Activated CD8-positive, alpha-beta T cell treated with anti-CD3 and anti-CD28 coated beads for 36 hours (primary cell): ENCODE measurements around the gene PICALM. TPM values are rescaled to one million over a fixed set of nuclear protein-coding genes. Genes with fewer than 3 reads are reported as not detected.

Experiments
- ATAC-seq: fragments of 200-7000 bp; cut with Tn5 transposase; one replicate; pipeline ENCODE4 v1.10.0; 2021; ENCODE audit warnings: mild to moderate bottlenecking, moderate library complexity
- CTCF ChIA-PET: fragments of 350-600 bp; sonication (Branson Sonifier 250); formaldehyde crosslinking; loops from one replicate; lab custom pipeline; 2021; ENCODE audit warnings: antibody characterized with exemption; lab: Charles Lee
- POLR2A ChIA-PET: fragments of 350-600 bp; sonication (Branson Sonifier 250); formaldehyde crosslinking; loops from one replicate; lab custom pipeline; 2021; ENCODE audit warnings: antibody characterized with exemption; lab: Charles Lee
- DNase-seq: peaks from one replicate; pipeline ENCODE4 v3.0.0-alpha.2; 2020
- H3K27ac Mint-ChIP-seq: one replicate; pipeline ENCODE4 v1.8.0; 2021; ENCODE audit warnings: mild to moderate bottlenecking, mixed read lengths
- H3K27me3 Mint-ChIP-seq: one replicate; pipeline ENCODE4 v1.8.0; 2021; ENCODE audit warnings: mixed read lengths
- H3K36me3 Mint-ChIP-seq: one replicate; pipeline ENCODE4 v1.8.0; 2021; ENCODE audit warnings: low read depth, mixed read lengths
- H3K4me1 Mint-ChIP-seq: one replicate; pipeline ENCODE4 v1.8.0; 2021; ENCODE audit warnings: low read depth, mixed read lengths
- H3K4me3 Mint-ChIP-seq: one replicate; pipeline ENCODE4 v1.8.0; 2021; ENCODE audit warnings: mild to moderate bottlenecking, moderate library complexity, mixed read lengths
- H3K9me3 Mint-ChIP-seq: one replicate; pipeline ENCODE4 v1.8.0; 2021; ENCODE audit warnings: mixed read lengths
- CTCF ChIP-seq: fragments of 200-600 bp; IDR thresholded peaks from one replicate; pipeline ENCODE4 v1.8.0; 2022; ENCODE audit warnings: antibody characterized with exemption, mild to moderate bottlenecking
- intact Hi-C: fragments of 100-400 bp; cut with micrococcal nuclease; formaldehyde crosslinking; loops from one replicate; pipeline ENCODE4 v1.10.0; 2022
- total RNA-seq, 2 experiments: library from RNA; stranded (reverse); gene quantifications; one replicate each; pipeline ENCODE4 v1.2.3, GENCODE V29; 2021

The PICALM gene
- total RNA-seq, 2 experiments from 2014 or later, result 57.5 to 61.2 TPM

GRCh38 chr11:86014221-86014620 lies 54.7 kb downstream of the PICALM start:
- intact Hi-C loops, result no loop called here
- Mint-ChIP-seq H3K4me1 (peaks cover 20% of the 10 kb centered on the region), H3K4me3 (no peak overlapping the region), H3K27me3 (no peaks in the 10 kb centered on the region), H3K36me3 (peaks cover 47% of the 10 kb centered on the region), H3K9me3 (no peaks in the 10 kb centered on the region), H3K27ac (no peak overlapping the region)
- ChIA-PET CTCF (interaction anchor here (1.7 kb wide), 1 partner anchor 180 kb away, joined by 4 read pairs; no protein-coding TSS in a partner anchor), POLR2A (no interaction called here)
- DNase-seq (no peak), ATAC-seq (no peak)
- TF ChIP-seq CTCF, result no peak

- no peak for ATAC-seq
- no peak overlapping the region for H3K27ac Mint-ChIP-seq
- no peaks in the 10 kb centered on the region for H3K9me3 Mint-ChIP-seq
- ChIA-PET CTCF (interaction anchor here (1.7 kb wide), 1 partner anchor 180 kb away, joined by 4 read pairs; no protein-coding TSS in a partner anchor), POLR2A (no interaction called here)
- no peak for DNase-seq
- H3K36me3 Mint-ChIP-seq, result peaks cover 46% of the 10 kb centered on the region
- no peak overlapping the region for H3K4me3 Mint-ChIP-seq
- H3K4me1 Mint-ChIP-seq, result peaks cover 20% of the 10 kb centered on the region
- H3K27me3 Mint-ChIP-seq, result no peaks in the 10 kb centered on the region
- intact Hi-C loops, result no loop called here
- no peak for TF ChIP-seq CTCF
Observed at GRCh38 chr11:86013713-86014112, 55.2 kb downstream of the PICALM start.

- Mint-ChIP-seq H3K4me3 (no peak overlapping the region), H3K9me3 (no peaks in the 10 kb centered on the region), H3K36me3 (peaks cover 57% of the 10 kb centered on the region), H3K4me1 (peaks cover 23% of the 10 kb centered on the region), H3K27ac (no peak overlapping the region), H3K27me3 (no peaks in the 10 kb centered on the region)
- POLR2A ChIA-PET, result no interaction called here
- intact Hi-C loops, result no loop called here
- TF ChIP-seq CTCF, result no peak
- CTCF ChIA-PET, result interaction anchor here (1.0 to 1.1 kb wide), 2 partner anchors 157 to 446 kb away, joined by 3 read pairs; no protein-coding TSS in a partner anchor
- ATAC-seq (no peak), DNase-seq (no peak)
Observed at GRCh38 chr11:86011175-86011574, 57.7 kb downstream of the PICALM start.

- no peak overlapping the region for H3K27ac Mint-ChIP-seq
- peaks cover 56% of the 10 kb centered on the region for H3K36me3 Mint-ChIP-seq
- no peaks in the 10 kb centered on the region for H3K9me3 Mint-ChIP-seq
Observed at GRCh38 chr11:86003654-86004053, 65.2 kb downstream of the PICALM start.

More at GRCh38 chr11:86003654-86004053, 65.2 kb downstream of the PICALM start:
- peaks cover 13% of the 10 kb centered on the region for H3K4me1 Mint-ChIP-seq
- ChIA-PET POLR2A (no interaction called here), CTCF (interaction anchor here (1.5 kb wide), 1 partner anchor 13 kb away, joined by 4 read pairs; no protein-coding TSS in a partner anchor)
- intact Hi-C loops, result no loop called here
- no peak overlapping the region for H3K4me3 Mint-ChIP-seq
- ATAC-seq (no peak), DNase-seq (no peak)
- TF ChIP-seq CTCF, result no peak
- H3K27me3 Mint-ChIP-seq, result no peaks in the 10 kb centered on the region
